ENCODE data around the gene UCKL1.

Gene UCKL1

GRCh38 chr20:63894358-63895201, 61.6 kb downstream of the UCKL1 start, which contains the start of gene DNAJC5:
Gene DNAJC5 (plus strand): TSS chr20:63895126. CDS start chr20:63928346, 33,220 bp downstream.
- peak; percentile 52 to 96 (median 91) for DNase-seq

DNA sequence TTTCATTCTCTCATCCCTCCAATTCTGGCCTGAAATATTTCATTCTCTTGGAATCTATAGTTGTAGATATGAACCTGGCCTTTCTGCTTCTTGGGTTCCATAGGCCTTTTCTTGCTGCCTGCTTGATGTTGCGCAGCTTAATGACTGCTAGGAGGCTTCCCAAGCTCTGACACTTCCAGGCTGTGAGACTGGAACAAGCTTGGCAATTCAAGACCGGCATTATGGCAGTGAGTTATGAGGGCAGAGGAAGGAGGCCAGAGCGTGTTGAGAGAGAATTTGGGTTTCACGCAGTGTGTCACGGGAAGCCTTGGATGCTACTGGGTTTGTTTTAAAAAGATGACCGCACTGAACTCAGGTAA, 62.2 kb downstream of the UCKL1 start:
- DNase-seq = peak in 1 of 56 donors; percentile 36

DNA sequence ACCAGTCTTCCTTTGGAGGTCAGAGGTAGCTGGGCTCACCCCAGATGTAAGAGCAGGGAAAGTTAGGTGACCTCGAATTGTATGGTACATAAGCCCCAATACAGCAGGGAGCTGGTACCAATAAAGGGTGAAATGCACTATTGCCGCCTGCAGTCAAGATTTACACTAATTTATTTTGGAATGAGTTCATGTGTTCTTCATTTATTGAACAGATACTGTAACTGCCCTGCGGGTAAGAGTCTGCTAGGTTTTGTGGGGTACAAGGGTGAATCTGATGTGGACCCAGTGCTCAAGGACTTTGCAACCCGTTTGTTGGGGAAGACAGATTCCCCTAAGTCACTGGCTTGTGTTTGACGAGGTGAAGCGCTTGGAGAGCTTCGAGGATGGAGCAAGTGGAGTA, 63.8 kb downstream of the UCKL1 start:
- no peak for DNase-seq

GRCh38 chr20:63891061-63892002, 64.9 kb downstream of the UCKL1 start:
- no peak for DNase-seq

DNA sequence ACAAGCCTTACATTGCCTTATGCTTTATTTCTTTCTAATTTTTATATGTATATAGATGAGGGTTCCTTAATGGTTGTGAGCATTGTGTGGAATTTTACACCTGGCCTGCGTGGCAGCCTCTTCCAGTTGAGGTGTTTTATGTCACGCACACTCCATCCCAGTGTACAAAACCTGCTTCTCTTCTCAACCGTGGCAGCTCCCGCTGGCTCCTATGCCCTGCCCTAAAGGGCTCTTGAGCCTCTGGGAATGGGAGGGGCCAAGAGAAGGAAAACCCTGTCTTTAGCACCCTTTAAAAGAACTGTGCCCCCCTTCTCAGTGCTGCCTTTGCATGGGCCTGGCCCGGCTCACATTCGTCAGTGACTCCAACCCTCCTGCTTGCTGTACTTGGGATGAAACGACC, 65.6 kb downstream of the UCKL1 start:
- no peak for DNase-seq

DNA sequence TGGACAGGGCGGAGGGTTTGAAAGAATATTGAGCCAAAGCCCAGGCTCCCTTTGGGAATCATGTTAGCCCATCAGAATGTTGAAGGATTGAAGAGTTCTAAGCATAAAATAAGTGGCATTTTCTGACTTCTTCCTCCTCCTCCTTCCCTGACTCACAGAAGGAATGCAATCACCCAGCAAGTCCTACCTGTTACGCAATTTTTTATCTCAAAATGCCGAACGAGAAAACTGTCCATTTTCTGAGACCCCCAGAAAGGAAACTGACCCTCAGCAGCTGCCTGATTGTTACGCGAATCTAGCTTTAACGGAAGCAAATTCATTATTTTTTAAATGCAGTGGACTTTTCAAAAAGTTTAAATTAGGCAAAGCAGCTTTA, 66.0 kb downstream of the UCKL1 start:
- no peak for DNase-seq

Data from nucleus accumbens (tissue), 56 donors.